NCI-H146 treated with DMSO at 0.1 percent for 48 hours (cell line): Measurements from ENCODE around the gene GNB4.

Experiments used
- DNase-seq: peaks from one replicate; lab custom pipeline; 2025; ENCODE audit not compliant: unreplicated experiment; lab: John Stamatoyannopoulos, UW

GNB4 gene

DNA sequence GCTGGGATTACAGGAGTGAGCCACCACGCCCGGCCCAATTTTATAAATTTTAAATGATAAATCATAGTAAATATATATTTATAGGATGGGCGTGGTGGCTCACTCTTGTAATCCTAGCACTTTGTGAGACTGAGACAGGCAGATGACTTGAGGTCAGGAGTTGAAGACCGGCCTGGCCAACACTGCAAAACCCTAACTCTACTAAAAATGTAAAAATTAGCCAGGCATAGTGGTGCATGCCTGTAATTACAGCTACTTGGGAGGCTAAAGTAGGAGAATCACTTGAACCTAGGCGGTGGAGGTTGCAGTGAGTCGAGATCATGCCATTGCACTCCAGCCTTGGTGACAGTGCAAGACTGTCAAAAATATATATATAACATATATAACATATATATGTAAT is 77.3 kb downstream of the GNB4 start:
- no peak for DNase-seq

DNA sequence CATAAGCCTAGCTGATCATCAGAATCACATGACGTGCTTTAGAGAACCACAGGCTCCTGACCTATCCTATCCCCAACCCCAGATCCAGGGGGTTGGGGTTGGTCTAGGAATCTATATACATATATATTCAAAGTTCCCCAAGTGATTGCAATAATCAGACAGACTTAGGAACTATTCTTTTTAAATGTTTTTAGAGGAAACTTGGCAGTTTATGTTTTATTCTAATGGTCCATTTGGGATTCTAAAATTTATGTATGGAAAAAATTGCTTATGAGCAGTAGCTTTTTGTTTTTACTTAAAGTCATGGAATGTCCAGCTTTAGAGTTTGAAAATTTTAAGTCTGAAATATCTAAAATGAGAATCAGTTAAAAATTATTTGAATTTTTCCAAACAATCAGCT is 81.6 kb downstream of the GNB4 start:
- DNase-seq = no peak

GRCh38 chr3:179363332-179363731 is 87.9 kb downstream of the GNB4 start:
- no peak for DNase-seq

GRCh38 chr3:179355996-179356395 is 95.3 kb downstream of the GNB4 start:
- no peak for DNase-seq

GRCh38 chr3:179348325-179349013 is 102.8 kb downstream of the GNB4 start:
- DNase-seq = no peak

GRCh38 chr3:179347345-179348194 is 103.7 kb downstream of the GNB4 start, which contains the start of gene MFN1:
Gene MFN1 (plus strand): TSS chr3:179347709. CDS start chr3:179348852, 1,143 bp downstream.
- peak; percentile 99 for DNase-seq
